GM18867 (cell line): Measurements from ENCODE around the gene IARS1.

Experiments used
- ATAC-seq: cut with Tn5 transposase; IDR thresholded peaks from one replicate; pipeline ENCODE4 v1.9.1; 2021; ENCODE audit warnings: mild to moderate bottlenecking, moderate library complexity; ENCODE audit not compliant: unreplicated experiment

Gene IARS1

DNA sequence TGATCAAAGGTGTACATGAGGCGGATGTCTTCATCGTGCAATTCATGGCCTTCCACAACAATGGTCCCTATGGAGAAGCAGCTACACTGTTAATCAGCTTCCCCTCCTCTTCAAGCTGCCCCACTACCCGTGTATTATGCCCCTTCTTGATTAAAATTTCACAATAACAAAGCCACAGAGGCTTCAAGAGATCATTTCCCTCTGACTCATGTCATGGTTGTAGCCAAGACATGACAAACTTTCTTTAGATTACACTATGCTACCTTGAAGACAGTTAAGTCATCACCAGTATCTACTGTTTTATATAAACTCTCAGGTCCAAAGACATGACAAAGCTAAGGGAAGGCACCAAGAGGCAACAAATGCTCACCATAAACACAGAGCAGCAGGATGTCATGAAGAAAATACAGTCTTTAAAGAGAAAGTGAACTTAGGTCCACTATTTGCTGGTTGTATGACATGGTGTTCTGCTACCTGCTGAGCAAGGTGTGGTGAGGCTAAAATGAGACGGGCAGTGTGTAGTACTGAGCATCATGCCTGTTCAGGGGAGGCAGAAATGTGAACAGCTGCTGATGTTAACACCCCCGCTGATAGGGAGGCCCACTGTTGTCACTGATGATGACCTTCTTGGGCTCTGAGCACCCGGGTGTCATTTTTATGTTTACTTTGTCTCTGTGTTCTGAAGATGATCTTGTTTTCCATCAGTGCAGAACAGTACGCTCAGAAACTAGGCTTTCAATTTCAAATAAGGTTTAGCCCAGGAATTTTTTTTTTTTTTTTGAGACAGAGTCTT, 48.3 kb downstream of the IARS1 start:
- ATAC-seq, result no peak
